Activated CD4-positive, alpha-beta T cell treated with anti-CD3 and anti-CD28 coated beads, Interleukin-2, amount 50 U/mL, for 1 hour (primary cell): ENCODE data around the gene HIVEP3.

ENCODE experiments used
- DNase-seq: peaks from one replicate; pipeline ENCODE4 v3.0.0-alpha.2; 2020

The HIVEP3 gene

DNA sequence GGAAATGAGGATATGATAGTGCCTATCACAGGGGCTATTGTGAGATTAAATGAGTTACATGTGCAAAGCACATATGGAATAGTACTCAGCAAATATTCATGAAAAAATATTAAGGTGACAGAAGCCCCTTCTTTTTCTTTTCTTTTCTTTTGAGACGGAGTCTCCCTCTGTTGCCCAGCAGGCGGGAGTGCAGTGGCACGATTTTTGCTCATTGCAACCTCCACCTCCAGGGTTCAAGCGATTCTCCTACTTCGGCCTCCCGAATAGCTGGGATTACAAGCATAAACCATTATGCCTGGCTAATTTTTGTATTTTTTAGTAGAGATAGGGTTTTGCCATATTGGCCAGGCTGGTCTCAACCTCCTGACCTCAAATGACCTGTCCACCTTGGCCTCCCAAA, 139.4 kb downstream of the HIVEP3 start:
- DNase-seq: no peak

DNA sequence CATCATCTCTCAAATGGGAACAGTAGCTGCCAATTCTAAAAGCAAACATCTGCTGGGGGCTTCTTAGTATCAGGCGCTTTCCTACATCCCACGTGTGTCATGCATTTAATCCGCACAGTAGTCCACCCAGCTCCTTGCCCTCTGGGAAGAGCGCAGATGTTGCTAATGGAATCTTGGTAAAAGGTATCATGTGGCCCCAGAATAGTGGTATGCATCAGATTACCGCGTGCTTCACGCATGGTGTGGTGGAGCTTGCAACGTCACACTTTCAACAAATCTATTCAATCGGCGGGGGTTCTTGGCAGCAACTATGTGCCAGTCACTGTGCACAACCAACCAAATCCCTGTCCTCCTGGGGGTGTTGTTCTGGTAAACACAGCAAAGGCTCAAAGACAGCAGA, 141.0 kb downstream of the HIVEP3 start:
- no peak for DNase-seq

DNA sequence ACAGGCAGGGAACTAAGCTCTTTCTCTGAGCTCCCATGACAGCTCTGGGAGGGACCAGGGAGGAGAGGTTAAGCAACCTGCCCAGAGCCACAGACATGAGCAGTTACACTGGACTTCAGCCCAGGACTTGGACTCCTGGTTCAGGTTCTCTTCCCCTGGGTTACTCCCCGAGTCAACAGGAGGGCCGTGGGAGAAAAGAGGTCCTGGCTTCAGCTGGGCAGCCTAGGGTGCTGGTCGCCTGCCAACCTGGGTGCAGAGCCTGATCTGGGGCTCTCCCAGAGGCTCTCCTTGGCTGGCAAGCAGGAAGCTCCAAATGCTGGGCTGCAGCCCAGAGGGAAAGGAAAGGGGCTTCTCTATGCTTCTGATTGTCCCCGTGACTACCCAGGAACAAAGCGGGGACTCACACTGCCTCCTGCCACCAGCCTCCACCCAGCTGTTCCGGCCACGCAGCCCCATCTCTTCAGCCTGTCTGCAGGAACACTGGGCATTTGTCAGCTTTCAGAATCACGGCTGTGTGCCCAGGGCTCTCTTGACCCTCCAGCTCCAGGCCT, 141.8 kb downstream of the HIVEP3 start:
- no peak for DNase-seq

DNA sequence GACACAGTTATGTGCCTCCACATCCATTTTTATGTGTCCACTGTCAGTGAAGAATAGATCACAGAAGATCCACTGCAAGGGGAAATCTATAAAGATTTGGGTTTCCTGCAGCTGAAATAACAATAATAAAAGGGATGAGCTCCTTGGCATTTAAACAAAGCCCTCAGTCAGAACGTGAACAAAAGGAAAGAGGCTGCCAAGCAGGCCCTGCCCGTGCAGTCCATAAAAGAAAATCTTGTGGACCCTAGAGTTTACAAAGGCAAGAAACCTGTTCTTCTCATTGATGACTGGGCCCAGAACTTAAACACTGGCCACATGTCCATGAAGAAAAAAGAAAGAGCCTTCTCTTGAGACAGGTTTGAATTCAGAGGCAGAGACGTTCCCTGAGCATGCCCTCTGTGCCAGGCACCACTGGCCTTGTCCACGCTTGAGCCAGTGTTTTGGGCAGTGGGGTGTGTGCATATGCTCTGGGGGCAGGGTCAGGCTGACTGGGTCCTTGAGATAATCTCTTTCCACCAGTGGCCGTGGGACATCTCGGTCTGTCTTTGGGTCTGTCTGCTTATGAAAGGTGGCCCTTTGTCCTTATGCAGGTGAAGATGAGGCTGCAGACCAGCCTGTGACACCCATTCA, 142.7 kb downstream of the HIVEP3 start:
- no peak for DNase-seq

DNA sequence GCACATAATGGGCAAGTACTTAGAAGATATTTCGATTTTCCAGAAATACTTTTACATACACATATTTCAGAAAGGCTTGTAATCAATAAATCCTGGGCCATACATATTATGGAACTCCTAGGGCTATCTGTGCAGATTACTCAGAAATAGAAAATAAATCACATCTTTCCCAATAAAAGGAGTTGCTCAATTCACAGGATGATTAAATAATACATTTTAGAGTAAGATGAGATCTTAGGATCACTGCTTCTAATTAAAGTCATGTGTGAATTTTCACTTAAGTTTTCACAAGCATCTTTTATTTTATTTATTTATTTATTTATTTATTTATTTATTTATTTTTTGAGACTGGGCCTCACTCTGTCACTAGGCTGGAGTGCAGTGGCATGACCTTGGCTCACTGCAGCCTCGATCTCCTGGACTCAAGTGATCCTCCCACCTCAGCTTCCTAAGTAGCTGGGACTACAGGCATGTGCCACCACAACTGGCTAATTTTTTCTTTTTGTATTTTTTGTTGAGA, 144.2 kb downstream of the HIVEP3 start:
- no peak for DNase-seq

DNA sequence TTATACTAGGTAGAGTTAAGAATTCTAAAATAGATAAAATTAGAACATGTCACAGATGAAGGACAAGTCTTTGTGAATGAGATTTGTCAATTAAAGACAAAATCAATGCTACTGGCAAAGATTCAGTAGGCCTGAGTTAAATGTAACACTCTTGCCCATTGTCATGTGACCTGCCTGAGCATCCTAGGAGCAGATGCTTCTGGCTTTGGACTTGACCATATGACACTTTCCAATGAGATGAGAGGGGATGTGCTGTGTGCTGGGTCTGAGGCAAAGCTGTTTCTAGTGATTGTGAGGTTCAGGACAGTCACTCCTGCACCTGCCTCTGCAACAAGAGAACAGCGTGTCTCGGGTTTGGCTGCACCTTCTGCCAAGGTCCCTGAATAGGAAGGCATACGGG, 144.9 kb downstream of the HIVEP3 start:
- no peak for DNase-seq

DNA sequence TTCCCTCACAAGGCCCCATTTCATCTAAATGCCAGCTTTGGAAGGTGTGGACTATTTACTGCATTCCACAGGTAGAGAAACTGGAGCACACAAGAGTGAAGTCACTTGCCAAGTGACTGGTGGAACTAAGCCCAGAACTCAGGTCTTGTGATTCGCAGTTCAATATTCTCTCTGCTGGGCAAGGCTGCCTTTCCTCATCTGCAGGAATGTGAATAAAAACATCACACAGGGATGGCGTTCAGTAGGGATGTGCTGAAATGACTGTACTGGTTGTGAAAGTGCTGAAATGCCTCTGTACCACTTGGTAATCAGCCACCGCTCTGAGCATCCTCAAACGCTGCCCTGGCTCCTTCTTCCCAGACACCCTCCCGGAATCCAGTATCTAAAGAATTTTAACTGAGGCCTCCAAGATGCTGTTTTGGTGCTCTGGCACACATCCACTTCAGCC, 145.6 kb downstream of the HIVEP3 start:
- no peak for DNase-seq

DNA sequence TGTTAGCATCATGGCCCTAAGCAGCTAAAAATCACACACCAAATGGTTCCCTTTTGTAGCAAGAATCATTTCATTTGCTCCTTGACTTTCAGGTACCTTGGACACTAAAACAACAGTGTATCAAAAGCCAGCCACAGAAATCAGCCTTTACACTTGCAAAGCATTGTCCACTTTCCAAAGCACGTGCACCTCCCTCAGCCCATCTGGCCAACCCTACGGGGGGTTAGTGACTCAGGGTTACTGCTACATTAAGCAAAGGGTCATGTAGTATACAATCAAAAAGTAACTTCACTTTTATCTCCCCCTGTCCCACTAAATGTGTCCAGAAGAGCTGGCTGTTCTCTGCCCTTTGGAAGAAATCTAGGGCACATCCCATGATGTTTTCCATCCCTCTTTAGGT, 149.7 kb downstream of the HIVEP3 start:
- no peak for DNase-seq

DNA sequence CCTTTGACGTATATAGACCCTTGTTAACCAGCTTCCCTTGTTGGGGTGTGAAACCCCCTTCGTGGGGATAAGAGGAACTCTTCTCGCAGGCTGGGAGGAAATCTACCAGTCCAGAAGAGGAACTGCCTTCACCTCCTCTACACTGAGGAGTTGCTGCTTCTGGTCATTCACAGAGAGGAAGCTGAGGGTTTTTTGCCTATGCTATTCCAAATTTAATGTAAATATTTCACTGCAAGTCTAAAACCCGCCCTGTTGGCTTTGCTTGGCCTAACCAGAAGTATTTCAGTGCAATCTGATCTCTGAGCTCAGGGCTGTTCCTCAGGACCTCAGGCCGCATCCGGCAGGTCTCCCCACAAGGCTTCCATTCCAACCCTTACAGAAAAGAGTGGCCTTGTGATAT, 150.1 kb downstream of the HIVEP3 start:
- no peak for DNase-seq

DNA sequence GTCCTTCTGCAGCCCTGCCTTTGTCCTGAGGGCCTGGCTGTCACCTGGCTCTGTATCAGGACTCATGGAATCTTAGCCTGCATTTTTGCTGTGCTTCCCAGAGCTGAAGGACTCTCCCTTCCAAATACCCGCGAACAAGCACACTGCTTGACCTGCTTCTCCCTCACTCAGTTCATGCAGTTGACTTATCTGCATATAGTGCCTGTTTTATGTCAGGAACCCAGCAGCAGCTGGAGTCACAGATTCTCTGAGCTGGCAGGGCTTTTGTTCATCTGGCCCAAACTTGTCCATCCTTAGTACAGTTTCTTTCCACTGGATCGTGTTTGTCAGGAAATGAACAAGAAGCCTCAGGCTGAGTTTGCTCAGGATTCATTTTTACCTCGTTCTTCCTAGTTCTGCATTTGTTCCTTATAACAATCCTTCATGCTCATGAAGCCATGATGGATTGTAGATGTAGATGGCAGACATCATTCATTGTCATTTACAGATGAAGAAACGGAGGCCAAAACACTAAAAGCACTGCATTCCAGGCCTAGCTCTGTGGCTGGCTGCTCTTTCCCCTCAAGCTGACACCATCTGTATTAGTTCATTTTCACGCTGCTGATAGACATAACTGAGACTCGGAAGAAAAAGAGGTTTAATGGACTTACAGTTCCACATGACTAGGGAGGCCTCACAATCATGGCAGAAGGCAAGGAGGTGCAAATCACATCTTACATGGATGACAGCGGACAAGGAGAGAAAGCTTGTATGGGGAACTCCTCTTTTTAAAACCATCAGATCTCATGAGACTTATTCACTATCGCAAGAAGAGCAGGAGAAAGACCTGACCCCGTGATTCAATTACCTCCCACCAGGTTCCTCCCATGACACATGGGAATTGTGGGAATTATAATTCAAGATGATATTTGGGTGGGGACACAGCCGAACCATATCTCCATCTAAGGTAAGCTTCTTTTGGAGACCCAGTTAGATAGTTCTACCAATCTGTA, 150.9 kb downstream of the HIVEP3 start:
- DNase-seq: no peak

DNA sequence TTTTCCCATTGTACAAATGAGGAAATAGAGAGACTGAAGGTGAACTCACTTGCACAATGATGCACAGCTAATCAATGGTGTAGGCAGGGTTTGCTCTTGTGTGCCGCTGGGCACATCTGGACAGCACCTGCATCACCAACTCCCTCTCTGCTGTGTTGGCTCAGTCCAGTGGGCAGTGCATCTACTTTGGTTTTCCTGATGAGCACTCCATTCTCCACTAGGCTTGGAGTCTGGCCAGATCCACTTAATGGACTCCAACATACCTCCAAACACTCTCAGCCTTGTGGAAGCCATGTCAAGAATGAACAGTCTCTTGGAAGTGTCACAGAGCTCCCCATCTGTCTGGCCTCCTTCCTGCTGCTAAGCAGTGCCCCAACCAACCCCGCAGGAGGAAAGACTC, 152.2 kb downstream of the HIVEP3 start:
- no peak for DNase-seq

DNA sequence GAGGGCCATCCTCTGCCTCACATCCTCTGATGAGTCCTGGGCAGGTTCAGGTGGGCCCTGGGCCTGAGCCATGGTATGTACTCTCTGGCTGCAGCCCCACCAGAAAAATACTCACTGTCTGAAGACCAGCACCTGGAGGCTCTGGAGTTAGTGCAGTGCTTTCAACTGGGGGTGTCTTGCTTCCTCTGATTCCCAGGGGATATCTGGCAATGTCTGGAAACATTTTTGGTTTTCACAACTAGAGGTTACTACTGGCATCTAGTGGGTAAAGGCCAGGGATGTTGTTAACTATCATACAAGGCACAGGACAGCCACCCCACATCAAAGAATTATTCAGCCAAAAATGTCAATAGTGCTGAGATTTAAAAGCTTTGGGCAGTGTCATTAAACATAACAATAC, 152.7 kb downstream of the HIVEP3 start:
- DNase-seq: no peak

DNA sequence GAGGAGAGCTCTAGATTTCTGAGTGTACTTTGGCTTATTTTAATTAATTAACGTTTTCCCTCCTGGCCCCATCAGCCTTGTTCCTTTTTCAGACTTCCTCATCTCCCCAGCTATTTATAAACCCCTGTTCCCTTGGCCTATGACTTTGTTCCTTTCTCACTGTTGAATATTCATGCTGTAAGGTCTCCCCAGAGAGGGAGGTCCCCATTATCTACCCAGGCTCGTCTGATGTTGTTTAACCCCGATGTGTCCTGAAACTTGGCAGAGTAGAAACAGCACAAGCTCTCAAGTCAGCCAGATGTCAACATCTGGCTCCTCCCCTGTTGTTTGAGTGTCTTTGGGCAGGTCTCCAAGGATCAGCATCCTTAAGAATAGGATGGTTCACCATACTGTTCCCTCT, 153.6 kb downstream of the HIVEP3 start:
- DNase-seq: no peak

DNA sequence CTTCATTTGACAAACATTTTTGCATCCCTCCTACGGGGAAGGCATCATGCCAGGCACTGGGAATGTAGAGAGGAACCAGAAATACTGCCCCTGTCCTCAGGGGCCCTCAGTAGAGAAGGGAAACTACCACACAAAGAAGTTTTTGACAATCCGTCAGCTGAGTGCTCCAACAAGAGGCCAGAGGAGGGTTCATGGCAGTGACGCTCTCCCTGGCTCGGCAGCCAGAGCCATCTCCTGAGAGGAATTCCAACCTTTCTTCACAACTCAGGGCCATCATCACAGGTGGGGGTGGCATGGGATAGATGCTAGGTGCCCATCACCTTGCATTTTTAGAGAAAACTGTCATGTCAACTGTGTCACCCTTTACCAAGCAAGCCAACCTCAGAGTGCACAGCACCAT, 154.1 kb downstream of the HIVEP3 start:
- no peak for DNase-seq

DNA sequence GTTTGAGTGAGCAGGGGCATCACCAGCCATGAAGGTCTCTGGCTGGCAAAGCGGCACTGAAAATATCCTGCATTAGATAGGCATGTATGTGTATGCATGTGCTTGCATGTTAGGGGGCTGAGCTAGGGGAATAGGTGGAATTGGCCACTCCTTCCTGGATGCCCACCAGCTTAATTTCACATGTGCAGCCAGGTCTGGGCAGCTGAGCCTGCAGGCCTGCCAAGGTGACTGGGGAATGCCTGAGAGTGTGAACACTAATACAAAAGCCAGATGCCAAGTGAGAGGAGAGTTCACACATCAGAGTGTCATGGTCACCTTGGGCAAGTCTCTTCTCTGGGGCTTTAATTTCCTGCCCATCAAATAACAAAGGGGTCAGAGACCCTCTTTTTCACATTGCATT, 155.9 kb downstream of the HIVEP3 start:
- DNase-seq: no peak

DNA sequence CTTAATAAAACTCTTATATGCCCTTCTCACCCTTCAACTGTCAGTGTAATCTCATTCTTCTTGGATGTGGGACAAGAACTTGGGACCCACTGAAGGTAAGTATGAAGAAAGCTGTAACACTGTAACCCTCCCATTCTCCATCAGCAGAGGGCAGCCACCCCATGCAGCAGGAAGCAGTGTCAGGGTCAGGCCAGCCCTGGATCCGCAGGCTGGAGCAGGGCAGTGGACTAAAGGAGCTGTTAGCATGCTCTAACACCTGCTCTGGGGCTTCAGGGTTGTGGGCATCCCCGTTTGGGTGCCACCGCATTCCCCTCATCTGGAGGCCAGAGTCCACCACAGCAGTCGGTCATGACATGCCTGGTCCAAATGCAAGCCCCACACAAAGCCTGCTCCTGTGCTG, 156.5 kb downstream of the HIVEP3 start:
- no peak for DNase-seq

DNA sequence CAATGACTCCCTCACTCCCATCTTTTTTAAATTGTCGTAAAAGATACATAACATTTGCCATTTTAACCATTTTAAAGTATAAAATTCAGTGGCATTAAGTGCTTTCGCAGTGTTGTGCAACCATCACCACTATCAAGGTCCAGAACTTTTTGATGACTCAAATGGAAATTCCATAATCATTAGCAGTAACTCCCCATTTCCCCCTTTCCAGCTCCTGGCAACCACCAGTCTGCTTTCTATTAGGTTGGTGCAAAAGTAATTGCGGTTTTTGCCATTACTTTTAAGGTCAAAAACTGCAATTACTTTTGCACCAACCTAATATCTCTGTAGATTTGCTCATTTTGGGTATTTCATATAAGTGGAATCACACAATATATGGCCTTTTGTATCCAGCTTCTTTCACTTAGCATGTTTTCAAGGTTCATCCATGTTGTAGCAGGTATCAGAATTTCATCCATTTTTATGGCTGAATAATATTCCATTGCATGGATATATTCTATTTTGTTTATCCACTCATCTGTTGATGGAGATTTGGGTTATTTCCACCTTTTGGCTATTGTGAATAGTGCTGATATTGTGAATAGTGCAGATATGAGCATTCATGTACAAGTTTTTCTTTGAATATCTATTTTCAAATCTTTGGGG, 159.7 kb downstream of the HIVEP3 start:
- DNase-seq: no peak

DNA sequence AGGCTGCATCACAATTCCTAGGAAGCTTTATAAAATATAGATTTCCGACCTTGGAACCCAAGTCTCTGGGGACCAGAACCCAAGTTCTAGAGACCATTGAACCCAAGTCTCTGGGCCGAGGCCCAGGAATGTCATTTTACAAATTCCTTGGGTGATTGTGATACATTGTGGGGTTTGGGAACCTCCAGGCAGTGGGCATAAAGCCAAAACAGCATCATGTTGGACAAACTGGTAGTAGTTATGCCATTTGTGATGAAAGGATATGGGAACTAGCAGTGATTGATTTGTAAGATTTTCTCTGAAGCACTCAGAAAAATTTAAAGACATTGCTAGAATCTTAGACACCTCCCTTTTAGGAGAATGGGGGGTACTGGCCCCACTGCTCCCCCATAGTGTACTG, 160.2 kb downstream of the HIVEP3 start:
- DNase-seq: no peak

DNA sequence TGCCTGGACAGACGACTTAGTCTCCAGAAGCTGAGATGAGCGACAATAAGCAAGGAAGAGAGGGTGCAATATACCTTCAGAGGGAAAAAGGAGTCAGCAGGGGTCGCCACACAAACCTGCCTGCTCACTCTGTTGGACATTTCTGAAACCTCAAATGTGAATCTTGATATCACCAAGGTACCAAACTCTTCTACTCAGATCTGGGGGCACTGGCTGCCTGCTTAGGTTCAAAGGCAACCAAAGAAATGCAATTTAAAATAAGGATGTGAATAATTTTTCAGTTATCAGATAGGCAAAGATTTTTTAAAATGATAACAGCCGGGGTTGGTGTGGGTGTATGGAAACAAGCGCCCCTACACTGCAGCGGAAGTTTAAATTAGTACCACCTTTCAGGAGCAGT, 164.2 kb downstream of the HIVEP3 start:
- peak; percentile 8 for DNase-seq

DNA sequence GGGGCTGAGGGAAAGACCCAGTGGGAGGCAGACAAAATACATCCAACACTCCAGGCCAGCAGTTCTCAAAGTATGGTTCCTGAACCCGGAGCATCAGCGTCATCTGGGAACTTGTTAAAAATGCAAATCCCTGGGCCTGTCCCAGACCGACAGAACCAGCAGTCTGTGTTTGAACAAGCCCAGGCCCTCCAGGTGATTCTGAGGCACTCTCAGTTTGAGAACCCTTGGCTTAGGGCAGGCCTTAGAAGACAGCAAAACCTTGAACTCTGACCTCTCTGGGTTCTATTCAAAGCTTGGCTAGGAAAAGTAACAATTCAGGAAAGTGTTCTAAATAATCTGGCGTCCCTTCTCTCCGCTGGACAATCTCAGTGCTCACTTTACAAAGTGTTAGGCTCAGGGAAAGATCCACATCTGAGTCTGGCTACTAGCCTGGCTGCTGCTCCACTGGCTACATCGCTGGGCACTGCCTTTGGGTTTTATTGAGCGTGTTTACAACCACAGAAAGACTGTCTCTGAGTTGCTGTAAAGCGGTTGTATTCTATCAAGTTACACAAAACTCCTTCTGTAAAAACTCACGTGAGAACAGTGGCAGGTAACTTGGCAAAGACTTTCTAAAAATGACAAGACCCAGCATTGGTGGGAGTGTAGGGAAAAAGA, 166.1 kb downstream of the HIVEP3 start:
- no peak for DNase-seq

DNA sequence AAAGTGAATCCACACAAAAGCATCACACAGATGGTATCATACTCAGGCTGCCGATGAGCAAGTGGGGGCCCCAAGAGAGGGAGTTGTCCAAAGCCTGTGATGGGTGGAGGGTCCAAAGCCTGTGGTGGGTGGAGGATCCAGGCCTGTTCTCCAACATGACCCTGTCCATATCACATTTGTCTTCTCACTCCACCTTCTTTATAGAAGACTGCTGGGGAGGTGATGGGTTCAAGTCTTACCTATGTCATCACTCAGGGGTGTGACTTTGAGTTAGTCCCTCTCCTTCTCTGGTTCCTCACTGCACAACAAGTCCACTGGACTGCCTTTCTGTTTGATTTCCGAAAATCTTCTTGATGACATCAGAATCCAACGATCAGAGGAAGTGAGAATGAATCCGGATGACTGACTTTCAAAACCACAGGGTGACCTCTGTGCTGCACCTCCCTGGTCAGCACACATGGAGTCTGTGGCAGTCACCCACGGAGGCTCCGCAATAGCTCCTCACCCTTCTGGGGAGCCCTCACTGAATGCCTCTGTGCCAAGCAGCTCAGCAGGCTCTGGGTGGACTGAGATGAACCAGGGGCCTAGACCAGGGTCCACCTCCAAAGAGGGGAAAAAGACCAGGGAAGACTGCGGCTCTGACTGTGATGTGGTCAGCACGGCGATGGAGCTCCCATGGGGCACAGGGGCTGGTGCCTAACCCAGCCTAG, 166.8 kb downstream of the HIVEP3 start:
- no peak for DNase-seq
